ENCODE data around the gene PACSIN1.

- TF ChIP-seq POLR2AphosphoS5 (IDR thresholded peaks at IDR 0.05; ENCODE audit: borderline replicate concordance, low read depth, low read length): no peak
- TF ChIP-seq EZH2 (IDR thresholded peaks at IDR 0.05): no peak
Measured at GRCh38 chr6:34551720-34552119, 85.8 kb downstream of the PACSIN1 start.

Data from SK-N-MC (cell line).